ENCODE data around the gene IQSEC3.

DNA sequence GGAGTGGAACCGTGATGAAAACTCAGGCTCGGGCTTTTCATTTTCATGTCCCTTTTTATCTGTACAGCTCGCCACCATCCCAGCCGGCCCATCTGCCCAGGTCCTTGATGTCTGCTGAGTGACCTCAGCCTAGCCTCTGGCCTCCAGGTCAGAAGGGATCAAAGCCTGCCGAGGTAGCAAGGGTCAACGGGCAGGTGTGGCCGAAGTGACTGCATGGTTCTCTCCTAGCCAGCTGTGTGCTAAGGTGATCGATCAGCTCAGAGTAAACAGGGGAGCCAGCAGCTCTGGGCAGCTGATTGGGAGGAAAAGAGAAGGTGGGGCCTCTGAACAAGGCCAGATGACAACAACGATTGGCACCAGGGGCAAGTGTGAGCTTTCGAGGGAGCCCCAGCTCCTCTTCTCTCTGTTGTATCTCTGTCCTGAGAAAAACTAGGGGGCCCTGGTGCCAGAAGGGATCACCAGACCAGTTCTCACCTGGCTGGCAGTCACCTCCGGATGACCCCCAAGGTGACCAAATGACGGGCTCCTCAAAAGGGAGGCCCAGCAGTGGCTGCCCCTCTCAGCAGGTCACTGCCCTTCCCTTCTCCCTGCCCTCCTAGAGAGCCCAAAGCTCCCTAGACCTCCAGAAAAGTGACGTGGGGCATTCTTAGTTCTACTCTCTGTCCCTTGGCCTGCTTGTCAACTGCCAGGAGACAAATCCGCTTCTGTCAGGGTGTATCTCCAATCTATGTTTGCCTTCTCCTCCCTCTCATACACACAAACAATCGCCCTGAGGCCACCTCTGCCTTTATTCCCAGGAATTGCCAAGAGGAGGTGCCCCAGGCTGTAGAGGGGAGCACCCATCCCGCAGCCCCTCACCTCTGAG, 143.9 kb downstream of the IQSEC3 start:
- TF ChIP-seq, protein P1, sequence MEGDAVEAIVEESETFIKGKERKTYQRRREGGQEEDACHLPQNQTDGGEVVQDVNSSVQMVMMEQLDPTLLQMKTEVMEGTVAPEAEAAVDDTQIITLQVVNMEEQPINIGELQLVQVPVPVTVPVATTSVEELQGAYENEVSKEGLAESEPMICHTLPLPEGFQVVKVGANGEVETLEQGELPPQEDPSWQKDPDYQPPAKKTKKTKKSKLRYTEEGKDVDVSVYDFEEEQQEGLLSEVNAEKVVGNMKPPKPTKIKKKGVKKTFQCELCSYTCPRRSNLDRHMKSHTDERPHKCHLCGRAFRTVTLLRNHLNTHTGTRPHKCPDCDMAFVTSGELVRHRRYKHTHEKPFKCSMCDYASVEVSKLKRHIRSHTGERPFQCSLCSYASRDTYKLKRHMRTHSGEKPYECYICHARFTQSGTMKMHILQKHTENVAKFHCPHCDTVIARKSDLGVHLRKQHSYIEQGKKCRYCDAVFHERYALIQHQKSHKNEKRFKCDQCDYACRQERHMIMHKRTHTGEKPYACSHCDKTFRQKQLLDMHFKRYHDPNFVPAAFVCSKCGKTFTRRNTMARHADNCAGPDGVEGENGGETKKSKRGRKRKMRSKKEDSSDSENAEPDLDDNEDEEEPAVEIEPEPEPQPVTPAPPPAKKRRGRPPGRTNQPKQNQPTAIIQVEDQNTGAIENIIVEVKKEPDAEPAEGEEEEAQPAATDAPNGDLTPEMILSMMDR (conservative IDR thresholded peaks at IDR 0.05), result no peak
- no peak for TF ChIP-seq ZFX (IDR thresholded peaks at IDR 0.05)
